A673 (cell line): Measurements from ENCODE around the gene DCLRE1B. TPM values are rescaled to one million over a fixed set of nuclear protein-coding genes. Genes with fewer than 3 reads are reported as not detected.

Experiments
- BruUV-seq: library from RNA; stranded (reverse); fragments of 400-500 nt; replicated peaks from 2 replicates; lab custom pipeline; 2021; lab: Mats Ljungman, UMichigan
- CTCF ChIA-PET: fragments of 300-600 bp; sonication (Branson Sonifier 250); formaldehyde crosslinking; loops from one replicate; lab custom pipeline; 2022; ENCODE audit warnings: antibody characterized with exemption; lab: Charles Lee
- POLR2A ChIA-PET: fragments of 300-600 bp; sonication (Branson Sonifier 250); formaldehyde crosslinking; loops from one replicate; lab custom pipeline; 2022; ENCODE audit warnings: antibody characterized with exemption; ENCODE audit not compliant: low non-redundant PET; lab: Charles Lee
- DNase-seq: peaks from one replicate; pipeline ENCODE4 v3.0.0-alpha.2; 2015; ENCODE audit warnings: low spot score
- H3K27ac ChIP-seq: fragments of 200-600 bp; sonication (generic); 2 replicates; pipeline ENCODE4 v1.5.1; 2016; ENCODE audit warnings: mixed run types, low read depth, mild to moderate bottlenecking, mixed read lengths, antibody characterized with exemption, low read length; ENCODE audit not compliant: poor library complexity, severe bottlenecking
- H3K27me3 ChIP-seq: fragments of 200-600 bp; sonication (generic); replicated peaks from 2 replicates; pipeline ENCODE4 v1.6.1; 2017; ENCODE audit warnings: mixed run types, low read depth, mild to moderate bottlenecking, mixed read lengths, antibody characterized with exemption, low read length; ENCODE audit not compliant: insufficient read depth, poor library complexity
- H3K36me3 ChIP-seq: fragments of 200-600 bp; sonication (generic); 2 replicates; pipeline ENCODE4 v1.6.1; 2016; ENCODE audit warnings: mixed run types, mild to moderate bottlenecking, mixed read lengths, antibody characterized with exemption, low read length; ENCODE audit not compliant: insufficient read depth, poor library complexity, severe bottlenecking
- H3K4me1 ChIP-seq: fragments of 200-600 bp; sonication (generic); 2 replicates; pipeline ENCODE4 v1.6.1; 2017; ENCODE audit warnings: mixed run types, mild to moderate bottlenecking, mixed read lengths, antibody characterized with exemption, low read length; ENCODE audit not compliant: insufficient read depth, poor library complexity, severe bottlenecking
- H3K4me3 ChIP-seq: fragments of 200-600 bp; sonication (generic); 2 replicates; pipeline ENCODE4 v1.5.1; 2016; ENCODE audit warnings: low read depth, mixed run types, mild to moderate bottlenecking, mixed read lengths, low read length; ENCODE audit not compliant: poor library complexity, severe bottlenecking
- H3K9me3 ChIP-seq: fragments of 200-600 bp; sonication (generic); 2 replicates; pipeline ENCODE4 v1.6.1; 2016; ENCODE audit warnings: mixed run types, low read depth, mild to moderate bottlenecking, mixed read lengths, antibody characterized with exemption, low read length; ENCODE audit not compliant: poor library complexity, severe bottlenecking
- EZH2 ChIP-seq: fragments of 200-600 bp; sonication (generic); IDR thresholded peaks from 2 replicates; pipeline ENCODE4 v1.6.1; 2017; ENCODE audit warnings: borderline replicate concordance, low read depth, mild to moderate bottlenecking, mixed read lengths, antibody characterized with exemption, low read length; ENCODE audit not compliant: poor library complexity, severe bottlenecking
- intact Hi-C: fragments of 100-400 bp; cut with micrococcal nuclease; formaldehyde crosslinking; loops from one replicate; pipeline ENCODE4 v1.10.0; 2022; ENCODE audit not compliant: unreplicated experiment
- total RNA-seq: library from RNA; stranded (reverse); gene quantifications from 2 replicates; pipeline ENCODE4 v1.2.3, GENCODE V29; 2021
- TF ChIP-seq, protein P1 (sequence below): fragments of 300-800, 200-600 bp; sonication (generic); conservative IDR thresholded peaks from 2 replicates; pipeline ENCODE4 v1.5.1; 2017; ENCODE audit warnings: low read depth, mild to moderate bottlenecking, antibody characterized with exemption, low read length, moderate library complexity, mixed read lengths

DCLRE1B gene
- total RNA-seq, 1 experiment from 2014 or later, result 34.6 TPM

DNA sequence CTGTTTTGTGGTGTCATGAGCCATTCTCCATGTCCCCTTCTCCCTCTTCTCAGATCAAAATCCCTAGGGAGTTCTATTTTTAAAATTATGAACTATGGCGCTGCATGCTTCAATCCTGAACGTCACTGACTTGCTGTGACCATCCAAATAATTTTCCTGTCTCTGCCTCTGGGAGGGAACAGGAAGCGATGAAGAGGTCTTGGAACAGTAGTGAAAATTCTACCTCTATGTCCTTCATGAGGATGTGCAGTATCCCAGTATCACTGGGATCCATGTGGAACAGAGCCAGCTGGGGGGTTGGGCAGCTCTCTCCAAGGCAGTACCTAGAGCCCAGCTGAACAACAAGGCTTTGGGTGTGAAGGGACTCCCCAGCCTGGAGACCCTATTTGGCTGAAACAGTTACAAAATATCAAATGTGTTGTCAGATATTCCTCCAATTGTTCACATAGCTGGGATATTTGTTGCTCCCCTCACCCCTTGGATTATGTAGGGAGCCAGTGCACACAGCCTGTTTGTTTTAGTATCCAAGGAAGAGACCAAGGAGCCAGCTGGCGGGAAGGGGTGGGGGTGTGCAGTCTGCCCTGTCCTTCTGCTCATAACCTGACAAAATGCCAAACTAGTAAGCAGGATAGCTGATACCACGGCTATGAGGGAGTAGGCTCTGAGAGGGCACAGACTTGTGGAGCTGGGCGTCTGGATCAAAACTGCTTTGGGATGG lies 7.6 kb downstream of the DCLRE1B start:
- TF ChIP-seq, protein P1, sequence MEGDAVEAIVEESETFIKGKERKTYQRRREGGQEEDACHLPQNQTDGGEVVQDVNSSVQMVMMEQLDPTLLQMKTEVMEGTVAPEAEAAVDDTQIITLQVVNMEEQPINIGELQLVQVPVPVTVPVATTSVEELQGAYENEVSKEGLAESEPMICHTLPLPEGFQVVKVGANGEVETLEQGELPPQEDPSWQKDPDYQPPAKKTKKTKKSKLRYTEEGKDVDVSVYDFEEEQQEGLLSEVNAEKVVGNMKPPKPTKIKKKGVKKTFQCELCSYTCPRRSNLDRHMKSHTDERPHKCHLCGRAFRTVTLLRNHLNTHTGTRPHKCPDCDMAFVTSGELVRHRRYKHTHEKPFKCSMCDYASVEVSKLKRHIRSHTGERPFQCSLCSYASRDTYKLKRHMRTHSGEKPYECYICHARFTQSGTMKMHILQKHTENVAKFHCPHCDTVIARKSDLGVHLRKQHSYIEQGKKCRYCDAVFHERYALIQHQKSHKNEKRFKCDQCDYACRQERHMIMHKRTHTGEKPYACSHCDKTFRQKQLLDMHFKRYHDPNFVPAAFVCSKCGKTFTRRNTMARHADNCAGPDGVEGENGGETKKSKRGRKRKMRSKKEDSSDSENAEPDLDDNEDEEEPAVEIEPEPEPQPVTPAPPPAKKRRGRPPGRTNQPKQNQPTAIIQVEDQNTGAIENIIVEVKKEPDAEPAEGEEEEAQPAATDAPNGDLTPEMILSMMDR, result no peak
- TF ChIP-seq EZH2, result no peak
- DNase-seq, result no peak
- Histone ChIP-seq H3K27me3 (no peaks in the 10 kb centered on the region), H3K4me1 (peaks cover 5% of the 10 kb centered on the region), H3K36me3 (peaks cover 51% of the 10 kb centered on the region), H3K27ac (no peak overlapping the region), H3K4me3 (no peak overlapping the region), H3K9me3 (no peaks in the 10 kb centered on the region)
- ChIA-PET CTCF (no interaction called here), POLR2A (no interaction called here)
- intact Hi-C loops, result no loop called here
- BruUV-seq, result no TSS peak

DNA sequence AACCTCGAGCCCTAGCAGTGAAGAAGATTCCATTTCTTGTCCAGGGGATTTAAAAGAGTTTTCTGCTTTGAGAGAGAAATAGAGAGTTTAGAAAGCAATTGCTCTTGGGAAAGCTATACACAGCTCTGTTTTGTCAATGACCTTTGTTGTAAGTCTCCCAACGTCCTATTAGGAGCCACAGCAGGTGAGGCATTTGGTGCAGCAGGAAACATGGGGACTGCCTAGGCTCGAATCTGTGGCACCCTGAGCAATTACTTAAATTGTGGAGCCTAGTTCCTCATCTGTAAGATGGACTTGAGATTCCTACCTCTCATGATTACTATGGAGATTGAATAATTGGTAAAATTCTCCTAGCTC lies 8.2 kb downstream of the DCLRE1B start:
- no peak for DNase-seq
- no peaks in the 10 kb centered on the region for H3K27me3 ChIP-seq
- POLR2A ChIA-PET, result no interaction called here
- no peaks in the 10 kb centered on the region for H3K9me3 ChIP-seq
- intact Hi-C loops, result no loop called here
- peaks cover 5% of the 10 kb centered on the region for H3K4me1 ChIP-seq
- CTCF ChIA-PET, result no interaction called here
- H3K27ac ChIP-seq, result no peak overlapping the region
- BruUV-seq, result no TSS peak
- peaks cover 46% of the 10 kb centered on the region for H3K36me3 ChIP-seq
- TF ChIP-seq EZH2, result no peak
- TF ChIP-seq, protein P1, result no peak
- H3K4me3 ChIP-seq, result no peak overlapping the region

DNA sequence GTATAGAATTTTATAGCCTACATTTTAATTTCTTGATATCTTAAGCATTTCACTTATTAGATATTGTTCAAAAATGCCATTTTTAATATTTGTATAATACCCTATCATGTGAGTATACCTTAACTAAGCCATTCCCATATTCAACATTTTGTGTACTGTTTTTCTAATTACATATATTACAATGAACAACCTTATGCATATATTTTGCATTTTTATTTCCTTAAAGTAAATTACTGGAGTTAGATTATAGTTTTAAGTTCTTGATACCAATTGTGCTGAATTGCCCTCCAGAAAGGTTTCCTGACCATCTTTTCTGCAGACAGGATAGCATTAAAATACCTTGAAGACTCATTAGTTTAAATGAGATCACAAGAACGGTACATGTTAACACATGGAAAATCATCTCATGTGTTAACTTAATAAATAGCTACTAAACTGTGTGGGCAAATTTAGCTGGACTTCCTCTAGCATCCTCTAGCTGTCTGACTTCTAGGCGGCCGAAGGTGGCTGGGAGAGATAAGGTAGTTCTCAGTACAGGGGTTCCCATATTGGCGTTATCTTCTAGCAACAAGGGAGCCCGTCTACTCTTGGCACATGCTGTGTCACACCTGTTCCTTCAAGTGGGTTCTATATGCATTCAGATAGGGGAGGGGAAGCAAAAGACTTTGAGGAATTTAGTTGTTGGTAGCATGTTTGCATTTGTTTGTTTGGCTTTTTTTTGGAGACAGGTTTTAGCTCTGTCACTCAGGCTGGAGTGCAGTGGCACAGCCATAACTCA lies 8.9 kb downstream of the DCLRE1B start:
- TF ChIP-seq, protein P1, result no peak
- TF ChIP-seq EZH2, result no peak
- no peak overlapping the region for H3K4me3 ChIP-seq
- ChIA-PET CTCF (no interaction called here), POLR2A (no interaction called here)
- DNase-seq, result no peak
- no peaks in the 10 kb centered on the region for H3K9me3 ChIP-seq
- peaks cover 5% of the 10 kb centered on the region for H3K4me1 ChIP-seq
- H3K27me3 ChIP-seq, result no peaks in the 10 kb centered on the region
- no peak overlapping the region for H3K27ac ChIP-seq
- intact Hi-C loops, result no loop called here
- H3K36me3 ChIP-seq, result peaks cover 38% of the 10 kb centered on the region
- BruUV-seq, result no TSS peak
